ENCODE results near the gene ZFX. TPM values are rescaled to one million over a fixed set of nuclear protein-coding genes. Genes with fewer than 3 reads are reported as not detected.
A peak's percentile ranks its signal among the peaks of the same experiment; 100 is the strongest.
"Not testable (repeated sequence)": the region's sequence is repeated elsewhere in the genome, so short reads cannot be mapped to it uniquely, and the experiment has no call there.

The ZFX gene
- total RNA-seq = 34.1 and 37.0 TPM in 2 replicates

- DNase-seq (ENCODE audit: low spot score) = peak; percentile 57
- Mint-ChIP-seq H3K36me3 (ENCODE audit: low read depth) (peaks cover 24% of the 10 kb centered on the region), H3K27me3 (ENCODE audit: low read depth) (no peaks in the 10 kb centered on the region), H3K4me3 (ENCODE audit: low read depth) (peak within 1 kb of the TSS; percentile 93), H3K27ac (peak within 1 kb of the TSS; percentile 90), H3K9me3 (no peaks in the 10 kb centered on the region), H3K4me1 (ENCODE audit: low read depth) (peaks cover 48% of the 10 kb centered on the region)
- intact Hi-C loops (cut with micrococcal nuclease) = loop anchor here (1.0 to 10.0 kb wide), 6 partner anchors 47 to 485 kb away; partner anchors contain the start of genes ACOT9, APOO, CXorf58 and EIF2S3
These were observed at the start of gene ZFX for GRCh38 chrX:24149351-24150050. TSS of gene ZFX (plus strand) at chrX:24149729. CDS start at chrX:24172743, 23,014 bp downstream.

DNA sequence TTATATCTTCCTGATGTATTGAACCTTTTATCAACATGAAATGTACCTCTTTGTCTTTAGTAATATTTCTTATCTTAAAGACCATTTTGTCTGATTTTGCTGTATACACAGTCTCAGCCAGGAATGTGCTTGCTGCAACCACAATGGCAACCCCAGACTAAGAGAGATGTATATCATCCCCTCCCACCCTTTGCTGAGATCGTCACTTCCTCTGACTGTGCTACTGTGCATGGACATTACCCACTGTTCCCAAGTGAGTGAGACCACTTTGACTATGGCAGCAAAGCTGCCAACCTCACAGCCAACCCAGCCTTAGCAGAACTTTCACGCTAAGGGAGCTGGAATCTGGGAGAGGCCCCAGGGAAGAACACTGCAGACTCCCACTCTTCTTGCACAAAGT is 48.8 kb upstream of the ZFX start:
- H3K9me3 Mint-ChIP-seq = no peaks in the 10 kb centered on the region
- H3K27me3 Mint-ChIP-seq (ENCODE audit: low read depth) = no peaks in the 10 kb centered on the region
- DNase-seq (ENCODE audit: low spot score) = no peak
- H3K4me3 Mint-ChIP-seq (ENCODE audit: low read depth) = no peak overlapping the region
- H3K27ac Mint-ChIP-seq = peak overlapping the region; percentile 78
- H3K4me1 Mint-ChIP-seq (ENCODE audit: low read depth) = peaks cover 21% of the 10 kb centered on the region
- H3K36me3 Mint-ChIP-seq (ENCODE audit: low read depth) = no peaks in the 10 kb centered on the region
- intact Hi-C loops (cut with micrococcal nuclease) = loop anchor here (2.0 to 5.0 kb wide), 2 partner anchors 20 to 47 kb away; partner anchors contain the start of gene ZFX

- Mint-ChIP-seq H3K9me3 (no peaks in the 10 kb centered on the region), H3K27ac (no peak overlapping the region), H3K27me3 (ENCODE audit: low read depth) (no peaks in the 10 kb centered on the region), H3K4me1 (ENCODE audit: low read depth) (no peaks in the 10 kb centered on the region), H3K36me3 (ENCODE audit: low read depth) (no peaks in the 10 kb centered on the region), H3K4me3 (ENCODE audit: low read depth) (no peak overlapping the region)
- DNase-seq (ENCODE audit: low spot score) = no peak
- intact Hi-C loops (cut with micrococcal nuclease) = no loop called here
These were observed 39.5 kb upstream of the ZFX start for GRCh38 chrX:24110069-24110468.

DNA sequence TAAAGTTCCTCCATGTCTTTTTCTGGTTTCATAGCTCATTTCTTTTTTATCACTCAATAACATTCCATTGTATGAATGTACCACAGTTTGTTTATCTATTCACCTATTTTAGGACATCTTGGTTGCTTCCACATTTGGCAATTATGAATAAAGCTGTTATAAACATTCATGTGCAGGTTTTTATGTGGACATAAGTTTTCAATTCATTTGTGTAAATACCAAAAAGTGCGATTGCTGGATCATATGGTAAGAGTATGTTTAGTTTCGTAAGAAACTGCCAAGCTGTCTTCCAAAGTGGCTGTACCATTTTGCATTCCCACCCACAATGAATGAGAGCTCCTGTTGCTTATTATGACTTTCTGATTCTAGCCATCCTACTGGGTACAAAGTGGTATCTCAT is 36.3 kb upstream of the ZFX start:
- Mint-ChIP-seq H3K4me1 (ENCODE audit: low read depth) (no peaks in the 10 kb centered on the region), H3K4me3 (ENCODE audit: low read depth) (no peak overlapping the region), H3K9me3 (no peaks in the 10 kb centered on the region), H3K27me3 (ENCODE audit: low read depth) (no peaks in the 10 kb centered on the region), H3K27ac (no peak overlapping the region), H3K36me3 (ENCODE audit: low read depth) (no peaks in the 10 kb centered on the region)
- intact Hi-C loops (cut with micrococcal nuclease) = no loop called here
- no peak for DNase-seq (ENCODE audit: low spot score)

DNA sequence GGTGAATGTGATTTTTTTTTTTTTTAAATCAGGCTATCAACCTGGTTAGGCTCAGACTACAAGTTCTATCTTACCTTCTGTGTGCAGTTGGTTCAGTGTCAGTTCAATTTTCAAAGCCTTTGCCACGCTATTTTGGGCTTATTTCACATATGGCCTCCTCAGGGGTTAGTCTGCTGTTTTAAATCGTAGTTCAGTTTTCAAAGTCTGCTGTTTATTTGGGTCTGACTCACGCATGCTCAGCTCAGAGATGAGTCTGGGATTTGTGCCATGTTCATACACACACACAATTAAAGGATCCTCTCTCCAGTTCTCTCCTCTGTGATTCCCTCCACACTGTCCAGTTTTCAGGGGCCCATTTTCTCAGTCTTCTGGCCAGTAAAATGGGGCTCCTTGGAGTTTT is 32.3 kb upstream of the ZFX start:
- DNase-seq (ENCODE audit: low spot score) = no peak
- H3K4me3 Mint-ChIP-seq (ENCODE audit: low read depth) = no peak overlapping the region
- intact Hi-C loops (cut with micrococcal nuclease) = no loop called here

GRCh38 chrX:24124244-24124799 is 25.2 kb upstream of the ZFX start:
- no peaks in the 10 kb centered on the region for H3K27me3 Mint-ChIP-seq (ENCODE audit: low read depth)
- H3K36me3 Mint-ChIP-seq (ENCODE audit: low read depth) = no peaks in the 10 kb centered on the region
- H3K9me3 Mint-ChIP-seq = no peaks in the 10 kb centered on the region
- no peaks in the 10 kb centered on the region for H3K4me1 Mint-ChIP-seq (ENCODE audit: low read depth)
- intact Hi-C loops (cut with micrococcal nuclease) = no loop called here
- no peak overlapping the region for H3K4me3 Mint-ChIP-seq (ENCODE audit: low read depth)
- DNase-seq (ENCODE audit: low spot score) = no peak
- no peak overlapping the region for H3K27ac Mint-ChIP-seq

More for the DNA sequence above, 32.3 kb upstream of the ZFX start:
- Mint-ChIP-seq H3K27ac (no peak overlapping the region), H3K36me3 (ENCODE audit: low read depth) (no peaks in the 10 kb centered on the region), H3K9me3 (no peaks in the 10 kb centered on the region), H3K4me1 (ENCODE audit: low read depth) (no peaks in the 10 kb centered on the region), H3K27me3 (ENCODE audit: low read depth) (no peaks in the 10 kb centered on the region)

- H3K4me3 Mint-ChIP-seq (ENCODE audit: low read depth) = no peak overlapping the region
- H3K27me3 Mint-ChIP-seq (ENCODE audit: low read depth) = no peaks in the 10 kb centered on the region
- DNase-seq (ENCODE audit: low spot score) = no peak
- no peak overlapping the region for H3K27ac Mint-ChIP-seq
- no peaks in the 10 kb centered on the region for H3K4me1 Mint-ChIP-seq (ENCODE audit: low read depth)
- intact Hi-C loops (cut with micrococcal nuclease) = no loop called here
- H3K9me3 Mint-ChIP-seq = no peaks in the 10 kb centered on the region
- no peaks in the 10 kb centered on the region for H3K36me3 Mint-ChIP-seq (ENCODE audit: low read depth)
These were observed 24.4 kb upstream of the ZFX start for GRCh38 chrX:24125028-24125612.

- H3K27ac Mint-ChIP-seq = no peak overlapping the region
- H3K4me3 Mint-ChIP-seq (ENCODE audit: low read depth) = no peak overlapping the region
- H3K4me1 Mint-ChIP-seq (ENCODE audit: low read depth) = no peaks in the 10 kb centered on the region
- no peaks in the 10 kb centered on the region for H3K27me3 Mint-ChIP-seq (ENCODE audit: low read depth)
- H3K36me3 Mint-ChIP-seq (ENCODE audit: low read depth) = no peaks in the 10 kb centered on the region
- no peaks in the 10 kb centered on the region for H3K9me3 Mint-ChIP-seq
- intact Hi-C loops (cut with micrococcal nuclease) = no loop called here
- DNase-seq (ENCODE audit: low spot score) = no peak
These were observed 18.1 kb upstream of the ZFX start for GRCh38 chrX:24131476-24131875.

- intact Hi-C loops (cut with micrococcal nuclease) = no loop called here
- Mint-ChIP-seq H3K27ac (no peak overlapping the region), H3K9me3 (no peaks in the 10 kb centered on the region), H3K27me3 (ENCODE audit: low read depth) (no peaks in the 10 kb centered on the region), H3K4me3 (ENCODE audit: low read depth) (no peak overlapping the region), H3K36me3 (ENCODE audit: low read depth) (no peaks in the 10 kb centered on the region), H3K4me1 (ENCODE audit: low read depth) (no peaks in the 10 kb centered on the region)
- no peak for DNase-seq (ENCODE audit: low spot score)
These were observed 16.2 kb upstream of the ZFX start for GRCh38 chrX:24133312-24133711.

GRCh38 chrX:24135768-24136167 is 13.8 kb upstream of the ZFX start:
- DNase-seq (ENCODE audit: low spot score); H3K4me1 Mint-ChIP-seq (ENCODE audit: low read depth); intact Hi-C loops (cut with micrococcal nuclease); H3K27me3 Mint-ChIP-seq (ENCODE audit: low read depth); H3K36me3 Mint-ChIP-seq (ENCODE audit: low read depth); H3K27ac Mint-ChIP-seq; H3K9me3 Mint-ChIP-seq; H3K4me3 Mint-ChIP-seq (ENCODE audit: low read depth): not testable (repeated sequence)

GRCh38 chrX:24137192-24137591 is 12.3 kb upstream of the ZFX start:
- Mint-ChIP-seq H3K4me3 (ENCODE audit: low read depth) (no peak overlapping the region), H3K36me3 (ENCODE audit: low read depth) (no peaks in the 10 kb centered on the region), H3K4me1 (ENCODE audit: low read depth) (no peaks in the 10 kb centered on the region), H3K27me3 (ENCODE audit: low read depth) (no peaks in the 10 kb centered on the region), H3K27ac (no peak overlapping the region), H3K9me3 (no peaks in the 10 kb centered on the region)
- no peak for DNase-seq (ENCODE audit: low spot score)
- intact Hi-C loops (cut with micrococcal nuclease) = no loop called here

- not testable (repeated sequence) for H3K27ac Mint-ChIP-seq; H3K36me3 Mint-ChIP-seq (ENCODE audit: low read depth); DNase-seq (ENCODE audit: low spot score); H3K27me3 Mint-ChIP-seq (ENCODE audit: low read depth); H3K9me3 Mint-ChIP-seq; H3K4me3 Mint-ChIP-seq (ENCODE audit: low read depth)
- intact Hi-C loops (cut with micrococcal nuclease) = loop anchor here (10.0 kb wide), 1 partner anchor 479 kb away; the partner anchor contains the start of gene PRDX4
- H3K4me1 Mint-ChIP-seq (ENCODE audit: low read depth) = peaks cover 25% of the 10 kb centered on the region
These were observed 5.5 kb upstream of the ZFX start for GRCh38 chrX:24143982-24144381.

DNA sequence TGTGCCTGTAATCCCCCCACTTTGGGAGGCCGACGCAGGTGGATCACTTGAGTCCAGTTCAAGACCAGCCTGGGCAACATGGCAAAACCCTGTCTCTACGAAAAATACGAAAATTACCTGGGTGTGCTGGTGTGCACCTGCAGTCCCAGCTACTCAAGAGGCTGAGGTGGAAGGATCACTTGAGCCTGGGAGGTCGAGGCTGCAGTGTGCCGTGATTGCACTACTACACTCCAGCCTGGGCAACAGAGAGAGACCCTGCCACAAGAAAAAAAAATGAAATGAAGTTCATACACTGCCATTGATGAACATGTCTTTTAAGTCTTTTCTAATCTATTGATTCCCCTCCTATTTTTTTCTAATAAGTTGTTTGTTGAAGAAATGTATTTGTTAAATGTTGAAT is 5.0 kb upstream of the ZFX start:
- intact Hi-C loops (cut with micrococcal nuclease) = loop anchor here (10.0 kb wide), 1 partner anchor 480 kb away; the partner anchor contains the start of gene PRDX4
- H3K4me3 Mint-ChIP-seq (ENCODE audit: low read depth) = no peak overlapping the region
- no peak for DNase-seq (ENCODE audit: low spot score)
- no peaks in the 10 kb centered on the region for H3K9me3 Mint-ChIP-seq
- H3K27ac Mint-ChIP-seq = no peak overlapping the region
- H3K27me3 Mint-ChIP-seq (ENCODE audit: low read depth) = no peaks in the 10 kb centered on the region
- no peaks in the 10 kb centered on the region for H3K36me3 Mint-ChIP-seq (ENCODE audit: low read depth)
- peaks cover 25% of the 10 kb centered on the region for H3K4me1 Mint-ChIP-seq (ENCODE audit: low read depth)

Data from activated T-helper 2 cell treated with anti-CD3 and anti-CD28 coated beads, Interferon-gamma antibody, Interleukin-2, Interleukin-4, amounts not matched to agents 10 μg/mL and 5 μg/mL and 100 μg/mL, durations not matched to agents 14 hours and 24 hours and 36 hours (primary cell).